ENCODE data around the gene IL17RB.

DNA sequence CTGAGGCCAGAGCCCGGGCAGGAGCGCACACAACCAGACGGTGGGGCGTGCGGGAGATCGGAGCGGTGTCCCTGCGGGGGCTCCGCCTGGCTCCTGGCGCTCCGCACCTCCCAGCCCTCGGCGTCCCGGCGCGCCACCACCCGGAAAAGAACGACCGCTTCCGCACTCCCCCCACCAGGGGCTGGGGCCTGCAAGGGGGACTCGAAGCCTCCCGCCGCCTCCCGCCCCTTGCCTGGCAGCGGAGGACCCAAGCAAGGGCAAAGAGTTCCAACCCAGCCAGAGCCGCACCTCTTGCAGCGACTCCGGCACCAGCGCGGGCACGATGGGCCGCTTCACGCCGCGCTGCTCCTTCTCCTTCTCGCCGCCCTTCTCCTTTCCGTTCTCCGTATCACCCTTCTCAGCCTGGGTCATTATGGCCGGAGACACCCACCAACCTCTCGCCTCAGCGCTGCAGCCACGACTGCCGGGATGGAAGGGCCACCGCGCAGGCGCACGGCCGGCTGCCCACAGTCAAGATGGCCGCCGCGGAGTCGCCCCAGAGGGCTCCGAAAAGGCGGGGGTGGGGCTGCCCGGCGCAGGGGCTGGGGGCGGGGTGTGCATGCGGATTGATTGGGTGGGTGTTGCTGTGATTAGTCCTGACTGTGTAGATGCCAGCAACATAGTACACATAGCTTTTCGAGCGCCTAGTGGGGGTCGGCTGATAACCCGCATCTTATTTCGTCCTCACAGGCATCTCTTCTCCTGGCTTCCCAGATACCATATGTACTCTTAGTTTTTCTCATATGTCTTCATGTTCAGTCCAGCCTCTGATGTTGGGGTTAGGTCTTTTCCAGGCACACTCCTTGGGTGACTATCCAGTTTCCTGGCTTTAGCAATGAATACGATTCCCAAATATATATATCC is 35.6 kb downstream of the IL17RB start, which contains the start of gene ACTR8:
- TF ChIP-seq, protein P1, sequence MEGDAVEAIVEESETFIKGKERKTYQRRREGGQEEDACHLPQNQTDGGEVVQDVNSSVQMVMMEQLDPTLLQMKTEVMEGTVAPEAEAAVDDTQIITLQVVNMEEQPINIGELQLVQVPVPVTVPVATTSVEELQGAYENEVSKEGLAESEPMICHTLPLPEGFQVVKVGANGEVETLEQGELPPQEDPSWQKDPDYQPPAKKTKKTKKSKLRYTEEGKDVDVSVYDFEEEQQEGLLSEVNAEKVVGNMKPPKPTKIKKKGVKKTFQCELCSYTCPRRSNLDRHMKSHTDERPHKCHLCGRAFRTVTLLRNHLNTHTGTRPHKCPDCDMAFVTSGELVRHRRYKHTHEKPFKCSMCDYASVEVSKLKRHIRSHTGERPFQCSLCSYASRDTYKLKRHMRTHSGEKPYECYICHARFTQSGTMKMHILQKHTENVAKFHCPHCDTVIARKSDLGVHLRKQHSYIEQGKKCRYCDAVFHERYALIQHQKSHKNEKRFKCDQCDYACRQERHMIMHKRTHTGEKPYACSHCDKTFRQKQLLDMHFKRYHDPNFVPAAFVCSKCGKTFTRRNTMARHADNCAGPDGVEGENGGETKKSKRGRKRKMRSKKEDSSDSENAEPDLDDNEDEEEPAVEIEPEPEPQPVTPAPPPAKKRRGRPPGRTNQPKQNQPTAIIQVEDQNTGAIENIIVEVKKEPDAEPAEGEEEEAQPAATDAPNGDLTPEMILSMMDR (IDR thresholded peaks at IDR 0.05), result no peak
- peak; percentile 42 to 65; a peak in 2 of 5 replicates for TF ChIP-seq JUN (IDR thresholded peaks at IDR 0.05)
- TF ChIP-seq BHLHE40 (IDR thresholded peaks at IDR 0.05; ENCODE audit: low read depth, low read length), result no peak
- TF ChIP-seq POLR2A (IDR thresholded peaks at IDR 0.05; ENCODE audit: low read length), result peak; percentile 92
- no peak for TF ChIP-seq MYC (IDR thresholded peaks at IDR 0.05; ENCODE audit: borderline replicate concordance, low read length)
- no peak for TF ChIP-seq TP53 (CRISPR knock-in tag; IDR thresholded peaks at IDR 0.05)
- TF ChIP-seq, protein P2, sequence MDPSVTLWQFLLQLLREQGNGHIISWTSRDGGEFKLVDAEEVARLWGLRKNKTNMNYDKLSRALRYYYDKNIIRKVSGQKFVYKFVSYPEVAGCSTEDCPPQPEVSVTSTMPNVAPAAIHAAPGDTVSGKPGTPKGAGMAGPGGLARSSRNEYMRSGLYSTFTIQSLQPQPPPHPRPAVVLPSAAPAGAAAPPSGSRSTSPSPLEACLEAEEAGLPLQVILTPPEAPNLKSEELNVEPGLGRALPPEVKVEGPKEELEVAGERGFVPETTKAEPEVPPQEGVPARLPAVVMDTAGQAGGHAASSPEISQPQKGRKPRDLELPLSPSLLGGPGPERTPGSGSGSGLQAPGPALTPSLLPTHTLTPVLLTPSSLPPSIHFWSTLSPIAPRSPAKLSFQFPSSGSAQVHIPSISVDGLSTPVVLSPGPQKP (IDR thresholded peaks at IDR 0.05; ENCODE audit: low read depth, low read length), result no peak
